Transverse colon (tissue), 4 donors: Measurements from ENCODE around the gene MAP2K4. TPM values are rescaled to one million over a fixed set of nuclear protein-coding genes. Genes with fewer than 3 reads are reported as not detected.

Source experiments
- DNase-seq: peaks from one replicate; pipeline ENCODE4 v3.0.0-alpha.2; 2019
- H3K27ac ChIP-seq, 4 donors: fragments of 200-600 bp; sonication (generic); 2 replicates each; pipeline ENCODE4 v1.5.1; 2016 to 2018; ENCODE audit warnings: inconsistent platforms in 4 of 4
- H3K27me3 ChIP-seq: fragments of 200-600 bp; sonication (generic); 2 replicates; pipeline ENCODE4 v1.5.1; 2017; ENCODE audit warnings: inconsistent platforms
- H3K36me3 ChIP-seq, 4 donors: fragments of 200-600 bp; sonication (generic); 2 replicates each; pipeline ENCODE4 v1.5.1; 2017 to 2019; ENCODE audit warnings: inconsistent platforms in 4 of 4
- H3K4me1 ChIP-seq, 4 donors: fragments of 200-600 bp; sonication (generic); 2 replicates each; pipeline ENCODE4 v1.5.1; 2017 to 2020; ENCODE audit warnings: inconsistent platforms in 4 of 4
- H3K4me3 ChIP-seq, 4 donors: fragments of 200-600 bp; sonication (generic); 1 replicate in 1 of 4; 2 replicates in 3 of 4; pipeline versions ENCODE4 v1.5.1 to v1.6.1; 2017 to 2019; ENCODE audit warnings: inconsistent platforms in 4 of 4
- H3K9me3 ChIP-seq, 2 donors: fragments of 200-600 bp; sonication (generic); 2 replicates each; pipeline ENCODE4 v1.5.1; 2017 to 2019; ENCODE audit warnings: inconsistent platforms in 2 of 2
- CTCF ChIP-seq, 5 experiments: fragments of 200-600 bp in 3 of 5; fragments of 450-650 bp in 2 of 5; sonication (generic) in 3 of 5; IDR thresholded peaks; 1 replicate in 2 of 5; 2 replicates in 3 of 5; pipeline ENCODE4 v1.5.1; 2016 to 2017; ENCODE audit warnings: antibody characterized with exemption in 5 of 5, inconsistent platforms in 3 of 5, mild to moderate bottlenecking in 2 of 5, moderate library complexity in 1 of 5
- EP300 ChIP-seq: sonication (generic); formaldehyde crosslinking; IDR thresholded peaks from one replicate; pipeline ENCODE4 v1.6.1; 2017; ENCODE audit warnings: antibody characterized with exemption, low read depth
- POLR2A ChIP-seq: fragments of 450-650 bp; IDR thresholded peaks from one replicate; pipeline ENCODE4 v1.6.1; 2016; ENCODE audit warnings: antibody characterized with exemption, mild to moderate bottlenecking, moderate library complexity
- POLR2AphosphoS5 ChIP-seq, 3 donors: sonication (generic); formaldehyde crosslinking; IDR thresholded peaks; one replicate each; pipeline ENCODE4 v1.6.1; 2016; ENCODE audit warnings: antibody characterized with exemption in 3 of 3
- WGBS, 2 donors: methylation state at CpG; one replicate each; pipeline ENCODE4 v1.1.5; 2018; ENCODE audit warnings: low coverage in 1 of 2; 5-methylcytosine and 5-hydroxymethylcytosine counted together
- in situ Hi-C, 4 donors: fragments of 200-750 bp; cut with MboI; loops; one replicate each; pipeline versions ENCODE4 v1.15.0 to v1.15.1; 2017; ENCODE audit warnings: low sequenced_read_pairs in 3 of 4, low pct_ligation_motif_present in 1 of 4, low pct_unique_long_range_greater_than_20kb in 1 of 4
- intact Hi-C: fragments of 100-400 bp; cut with DNase I; formaldehyde crosslinking; loops from one replicate; pipeline ENCODE4 v1.15.1; 2023; ENCODE audit warnings: low total_unique reads
- total RNA-seq, 4 donors: library from RNA; depleted of rRNA; stranded (reverse); fragments of >200 nt; gene quantifications; one replicate each; pipeline ENCODE4 v1.1.0, GENCODE V29; 2016

The MAP2K4 gene
- total RNA-seq, 4 donors from 2014 or later, result 6.2 to 24.0 (median 17.8) TPM

- intact Hi-C loops, result loop anchor here (2.0 kb wide), 1 partner anchor 68 kb away; no protein-coding TSS in a partner anchor
- Histone ChIP-seq H3K27ac (no peak overlapping the region), H3K27me3 (no peaks in the 10 kb centered on the region), H3K36me3 (peaks cover 0 to 5% (median 2%) of the 10 kb centered on the region in 4 donors), H3K9me3 (no peaks in the 10 kb centered on the region), H3K4me3 (no peak overlapping the region), H3K4me1 (no peaks in the 10 kb centered on the region)
- TF ChIP-seq POLR2A (no peak), EP300 (no peak), CTCF (IDR thresholded peaks at IDR 0.05) (no peak), POLR2AphosphoS5 (IDR thresholded peaks at IDR 0.05) (no peak)
- no peak for DNase-seq
- WGBS, 2 donors, result 77 to 78% methylated on average over 2 of the region's 2 CpGs
- in situ Hi-C loops, result no loop called here
These were observed 58.1 kb downstream of the MAP2K4 start for GRCh38 chr17:12078791-12079190.

GRCh38 chr17:12081720-12082119, 61.0 kb downstream of the MAP2K4 start:
- intact Hi-C loops (no loop called here), in situ Hi-C loops (loop anchor here in 1 of 4 donors (10.0 kb wide), 1 partner anchor 63 kb away; no protein-coding TSS in a partner anchor)
- DNase-seq, result no peak

GRCh38 chr17:12085076-12085949, 64.6 kb downstream of the MAP2K4 start:
- H3K9me3 ChIP-seq, result no peaks in the 10 kb centered on the region
- no peaks in the 10 kb centered on the region for H3K27me3 ChIP-seq
- TF ChIP-seq CTCF (IDR thresholded peaks at IDR 0.05) (no peak), POLR2A (no peak), EP300 (no peak)
- WGBS, 2 donors, result 94 to 96% methylated on average over 3 to 4 of the region's 4 CpGs
- H3K4me3 ChIP-seq, result no peak overlapping the region
- intact Hi-C loops (no loop called here), in situ Hi-C loops (loop anchor here in 1 of 4 donors (10.0 kb wide), 1 partner anchor 59 kb away; no protein-coding TSS in a partner anchor)
- H3K4me1 ChIP-seq, result no peaks in the 10 kb centered on the region
- peaks cover 0 to 5% (median 0%) of the 10 kb centered on the region in 4 donors for H3K36me3 ChIP-seq
- DNase-seq, result no peak
- H3K27ac ChIP-seq, result no peak overlapping the region

More at GRCh38 chr17:12081720-12082119, 61.0 kb downstream of the MAP2K4 start:
- WGBS, 2 donors, result 90% methylated on average over 8 of the region's 8 CpGs; no CpG with 5 or more reads in 1 of the 2 donors
- Histone ChIP-seq H3K4me1 (no peaks in the 10 kb centered on the region), H3K9me3 (no peaks in the 10 kb centered on the region), H3K27me3 (no peaks in the 10 kb centered on the region), H3K36me3 (peaks cover 0 to 5% (median 2%) of the 10 kb centered on the region in 4 donors), H3K4me3 (no peak overlapping the region), H3K27ac (no peak overlapping the region)
- TF ChIP-seq CTCF (IDR thresholded peaks at IDR 0.05) (no peak), POLR2A (no peak), POLR2AphosphoS5 (IDR thresholded peaks at IDR 0.05) (no peak), EP300 (no peak)

- 95 to 100% methylated on average over 1 of the region's 1 CpG for WGBS, 2 donors
- intact Hi-C loops, result no loop called here
- Histone ChIP-seq H3K27ac (no peak overlapping the region), H3K27me3 (no peaks in the 10 kb centered on the region), H3K4me3 (no peak overlapping the region), H3K9me3 (no peaks in the 10 kb centered on the region), H3K4me1 (no peaks in the 10 kb centered on the region), H3K36me3 (no peaks in the 10 kb centered on the region)
- in situ Hi-C loops, result loop anchor here in 1 of 4 donors (10.0 kb wide), 1 partner anchor 57 kb away; no protein-coding TSS in a partner anchor
- TF ChIP-seq EP300 (no peak), CTCF (IDR thresholded peaks at IDR 0.05) (no peak), POLR2A (no peak), POLR2AphosphoS5 (IDR thresholded peaks at IDR 0.05) (no peak)
- no peak for DNase-seq
These were observed 67.4 kb downstream of the MAP2K4 start for GRCh38 chr17:12088035-12088434.
